Activated CD4-positive, alpha-beta T cell treated with anti-CD3 and anti-CD28 coated beads, Interleukin-10, Interleukin-2, amounts not matched to agents 100 ng/mL and 50 ng/mL, durations not matched to agents 16 hours and 8 hours (primary cell): ENCODE data around the gene DCUN1D2.
"Not testable (repeated sequence)": the region's sequence is repeated elsewhere in the genome, so short reads cannot be mapped to it uniquely, and the experiment has no call there.

Experiments
- DNase-seq: peaks from one replicate; pipeline ENCODE4 v3.0.0-alpha.2; 2020

Gene DCUN1D2

GRCh38 chr13:113445791-113446487 is 44.6 kb downstream of the DCUN1D2 start:
- no peak for DNase-seq

GRCh38 chr13:113443991-113444390 is 46.5 kb downstream of the DCUN1D2 start:
- no peak for DNase-seq

GRCh38 chr13:113442985-113443362 is 47.5 kb downstream of the DCUN1D2 start:
- DNase-seq = no peak

- no peak for DNase-seq
Measured at GRCh38 chr13:113442354-113442984, 48.0 kb downstream of the DCUN1D2 start.

- no peak for DNase-seq
Measured at GRCh38 chr13:113441661-113442060, 48.9 kb downstream of the DCUN1D2 start.

- DNase-seq = no peak
Measured at GRCh38 chr13:113437408-113438010, 53.0 kb downstream of the DCUN1D2 start.

- DNase-seq = not testable (repeated sequence)
Measured at GRCh38 chr13:113436866-113437265, 53.6 kb downstream of the DCUN1D2 start.

- DNase-seq = not testable (repeated sequence)
Measured at GRCh38 chr13:113435907-113436306, 54.6 kb downstream of the DCUN1D2 start.

- no peak for DNase-seq
Measured at GRCh38 chr13:113433391-113433916, 57.1 kb downstream of the DCUN1D2 start.

GRCh38 chr13:113432506-113433270 is 57.8 kb downstream of the DCUN1D2 start:
- no peak for DNase-seq

- no peak for DNase-seq
Measured at GRCh38 chr13:113431171-113431570, 59.3 kb downstream of the DCUN1D2 start.

- no peak for DNase-seq
Measured at GRCh38 chr13:113430378-113431110, 60.0 kb downstream of the DCUN1D2 start.

- DNase-seq = no peak
Measured at GRCh38 chr13:113429608-113429985, 60.9 kb downstream of the DCUN1D2 start.

- DNase-seq = no peak
Measured at GRCh38 chr13:113428871-113429607, 61.5 kb downstream of the DCUN1D2 start.

GRCh38 chr13:113428469-113428865 is 62.0 kb downstream of the DCUN1D2 start:
- no peak for DNase-seq

GRCh38 chr13:113427562-113428468 is 62.7 kb downstream of the DCUN1D2 start:
- DNase-seq = no peak

GRCh38 chr13:113426591-113426986 is 63.9 kb downstream of the DCUN1D2 start:
- no peak for DNase-seq

GRCh38 chr13:113425941-113426590 is 64.4 kb downstream of the DCUN1D2 start:
- no peak for DNase-seq

- no peak for DNase-seq
Measured at GRCh38 chr13:113423520-113424163, 66.9 kb downstream of the DCUN1D2 start.
